ENCODE results near the gene LRRC37B.
"Not testable (repeated sequence)": the region's sequence is repeated elsewhere in the genome, so short reads cannot be mapped to it uniquely, and the experiment has no call there.

The LRRC37B gene

DNA sequence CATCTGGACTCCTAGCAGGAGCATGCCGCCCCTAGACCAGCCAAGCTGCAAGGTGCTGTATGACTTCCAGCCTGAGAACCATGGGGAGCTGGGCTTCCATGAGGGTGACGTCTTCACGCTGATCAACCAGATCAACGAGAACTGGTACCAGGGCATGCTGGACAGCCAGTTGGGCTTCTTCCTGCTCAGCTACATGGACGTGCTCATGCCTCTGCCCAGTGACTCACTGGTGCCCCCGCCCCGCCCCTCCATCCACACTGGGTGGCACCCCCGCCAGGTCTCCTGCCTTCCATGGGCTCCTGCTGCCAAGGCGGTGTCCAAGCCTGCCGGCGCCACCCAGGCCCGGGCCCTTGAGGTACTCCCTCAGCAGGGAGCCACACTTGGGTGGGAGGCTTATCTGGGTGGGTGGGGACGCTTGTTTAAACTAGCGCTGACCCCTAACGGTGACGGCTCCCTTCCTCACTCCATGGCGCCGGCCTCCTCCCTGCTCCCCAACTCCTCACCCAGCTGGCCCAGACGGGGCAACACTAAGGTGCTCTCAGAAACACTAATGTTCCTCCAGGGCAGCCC lies 34.2 kb downstream of the LRRC37B start:
- DNase-seq, result not testable (repeated sequence)

- DNase-seq, result not testable (repeated sequence)
These were observed 35.1 kb downstream of the LRRC37B start for GRCh38 chr17:32042266-32042665.

DNA sequence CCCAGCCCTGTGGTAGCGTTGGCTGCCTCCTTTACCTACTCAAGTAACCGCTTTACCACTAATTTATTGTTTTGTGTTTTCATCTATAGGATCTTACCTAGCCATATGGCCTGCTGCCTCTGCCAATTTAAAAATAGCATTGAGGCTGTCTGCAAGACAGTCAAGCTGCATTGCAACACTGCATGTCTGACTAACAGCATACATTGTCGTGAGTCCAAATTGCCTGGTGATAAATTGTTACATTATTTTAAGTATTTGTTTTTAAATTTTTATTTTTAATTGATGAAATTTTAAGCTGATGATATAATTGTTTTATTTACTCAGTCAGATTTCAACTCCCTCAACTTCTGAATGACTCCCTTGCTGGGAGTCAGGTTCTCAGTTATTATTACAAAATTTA lies 38.4 kb downstream of the LRRC37B start:
- not testable (repeated sequence) for DNase-seq

- DNase-seq, result not testable (repeated sequence)
These were observed 40.5 kb downstream of the LRRC37B start for GRCh38 chr17:32047663-32048062.

DNA sequence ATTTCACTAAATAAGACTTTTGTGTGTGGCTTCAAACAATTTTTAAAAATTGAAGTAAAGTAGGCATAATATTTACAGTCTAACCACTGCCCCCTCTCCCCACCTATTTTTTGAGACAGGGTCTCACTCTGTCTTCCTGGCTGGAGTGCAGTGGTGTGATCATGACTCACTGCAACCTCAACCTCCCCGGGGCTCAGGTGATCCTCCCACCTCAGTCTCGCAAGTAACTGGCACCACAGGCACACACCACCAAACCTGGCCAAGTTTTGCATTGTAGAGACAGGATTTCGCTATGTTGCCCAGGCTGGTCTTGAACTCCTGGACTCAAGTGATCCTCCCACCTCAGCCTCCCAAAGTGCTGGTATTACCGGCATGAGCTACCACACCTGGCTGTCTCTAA lies 47.8 kb downstream of the LRRC37B start:
- not testable (repeated sequence) for DNase-seq

DNA sequence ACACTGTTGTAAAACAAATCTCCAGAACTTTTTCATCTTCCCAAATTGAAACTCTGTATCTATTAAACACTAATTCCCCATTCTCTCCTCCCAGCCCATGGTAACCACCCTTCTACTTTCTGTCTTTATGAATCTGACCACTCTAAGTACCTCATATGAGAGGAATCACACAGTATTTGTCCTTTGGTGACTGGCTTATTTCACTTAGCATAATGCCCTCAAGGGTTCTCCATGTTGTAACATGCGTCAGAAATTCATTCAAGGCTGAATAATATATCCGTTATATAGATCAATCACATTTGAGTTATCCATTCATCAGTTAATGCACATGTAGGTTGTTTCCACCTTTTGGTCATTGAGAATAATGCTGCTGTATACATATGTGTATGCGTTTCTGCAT lies 48.2 kb downstream of the LRRC37B start:
- DNase-seq, result not testable (repeated sequence)

- DNase-seq, result not testable (repeated sequence)
These were observed 49.3 kb downstream of the LRRC37B start for GRCh38 chr17:32056500-32056899.

GRCh38 chr17:32057460-32058105 lies 50.4 kb downstream of the LRRC37B start:
- not testable (repeated sequence) for DNase-seq

GRCh38 chr17:32060695-32061094 lies 53.5 kb downstream of the LRRC37B start:
- not testable (repeated sequence) for DNase-seq

DNA sequence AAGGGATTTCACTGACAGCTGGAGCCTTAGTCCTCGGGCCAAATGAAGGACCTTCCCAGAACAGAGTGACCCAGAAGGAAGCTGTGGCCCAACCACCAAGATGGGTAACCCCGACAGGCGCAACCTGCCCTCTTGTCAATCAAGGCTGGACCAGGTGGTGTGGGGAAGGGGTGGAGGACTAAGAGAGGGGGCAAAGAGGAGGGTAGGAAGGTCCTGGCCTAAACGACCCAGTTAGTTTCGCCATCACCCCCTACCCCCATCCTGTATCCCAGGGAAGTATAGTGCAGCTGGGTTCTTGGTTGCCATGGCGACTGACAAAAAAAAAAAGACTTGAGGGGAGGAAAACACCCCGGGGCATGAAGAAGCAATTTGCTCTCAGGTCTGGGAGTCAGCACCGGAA lies 54.7 kb downstream of the LRRC37B start:
- not testable (repeated sequence) for DNase-seq

DNA sequence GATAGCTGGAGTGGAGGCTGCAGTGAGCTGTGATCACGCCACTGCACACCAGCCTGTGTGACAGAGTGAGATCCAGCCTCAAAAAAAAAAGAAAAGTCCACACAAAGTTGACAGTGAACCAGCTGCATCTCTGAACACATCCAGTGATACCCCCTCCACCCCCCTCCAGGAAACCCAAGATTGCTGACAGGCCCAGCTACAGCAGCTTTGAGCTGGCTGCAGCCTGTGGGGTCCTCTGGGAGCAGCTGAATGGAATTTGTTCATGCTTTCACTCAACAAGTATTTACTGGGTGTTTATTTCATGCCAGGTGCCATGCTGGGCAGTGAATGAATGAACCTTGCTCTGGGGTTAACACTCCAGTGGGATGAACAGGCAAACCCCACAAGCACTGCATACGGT lies 56.9 kb downstream of the LRRC37B start:
- DNase-seq, result not testable (repeated sequence)

DNA sequence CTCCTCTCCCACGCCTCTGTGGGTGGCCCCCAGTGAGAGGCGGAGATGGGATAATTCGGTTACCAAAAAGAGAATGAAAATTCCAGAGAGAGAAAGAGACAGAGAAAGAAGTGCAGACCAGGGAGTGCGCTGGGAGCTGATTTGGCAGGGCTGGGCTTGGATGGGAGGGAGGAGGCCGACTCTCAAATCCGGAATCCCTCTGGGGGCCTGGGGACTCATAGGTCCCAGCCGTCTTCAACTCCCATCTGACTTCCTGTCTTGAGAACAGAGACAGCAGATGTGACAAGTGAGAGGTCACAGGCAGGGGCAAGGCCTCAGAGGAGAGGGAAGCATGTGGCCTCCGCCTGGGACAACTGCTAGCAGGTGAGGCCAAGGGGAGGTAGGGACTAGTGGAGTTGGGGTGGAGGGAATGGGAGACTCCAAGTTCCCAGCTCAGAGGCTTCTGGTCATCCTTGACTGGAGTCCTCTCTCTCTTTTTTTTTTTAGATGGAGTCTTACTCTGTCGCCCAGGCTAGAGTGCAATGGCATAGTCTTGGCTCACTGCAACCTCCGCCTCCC lies 59.0 kb downstream of the LRRC37B start:
- not testable (repeated sequence) for DNase-seq

DNA sequence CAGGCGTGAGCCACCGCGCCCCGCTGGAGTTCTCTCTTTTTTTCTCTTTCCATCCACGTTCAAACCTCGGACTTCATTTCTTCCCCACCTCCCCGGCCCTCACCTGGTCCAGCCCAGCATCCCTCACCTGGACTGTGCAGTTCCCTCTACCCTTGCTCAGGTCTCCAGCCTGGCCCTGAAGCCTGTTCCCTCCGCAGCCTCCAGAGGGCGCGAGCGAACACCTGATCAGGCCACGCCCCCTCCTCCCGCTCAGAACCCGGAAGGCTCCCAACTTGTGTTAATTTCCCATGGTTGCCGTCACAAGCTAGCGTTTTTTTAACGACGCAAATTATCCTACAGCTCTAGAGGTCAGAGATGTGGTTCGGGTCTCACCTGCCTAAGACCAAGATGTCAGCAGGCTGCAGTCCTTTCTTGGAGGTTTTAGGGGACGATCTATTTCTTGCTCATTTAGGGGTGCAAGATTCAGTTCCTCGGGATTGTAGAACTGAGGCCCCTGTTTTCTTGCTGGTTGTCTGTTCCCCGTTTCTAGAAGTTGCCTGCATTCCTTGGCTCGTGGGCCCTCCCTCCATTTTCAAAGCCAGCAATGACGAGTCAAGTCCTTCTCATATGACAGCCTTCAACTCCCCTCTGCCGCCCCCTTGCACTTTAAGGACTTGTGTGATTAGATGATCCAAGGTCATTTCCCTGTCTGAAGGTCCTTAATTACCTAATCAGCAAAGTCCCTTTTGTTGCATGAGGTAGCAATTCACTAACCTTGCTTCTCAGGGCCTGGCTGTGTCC lies 59.9 kb downstream of the LRRC37B start:
- not testable (repeated sequence) for DNase-seq

DNA sequence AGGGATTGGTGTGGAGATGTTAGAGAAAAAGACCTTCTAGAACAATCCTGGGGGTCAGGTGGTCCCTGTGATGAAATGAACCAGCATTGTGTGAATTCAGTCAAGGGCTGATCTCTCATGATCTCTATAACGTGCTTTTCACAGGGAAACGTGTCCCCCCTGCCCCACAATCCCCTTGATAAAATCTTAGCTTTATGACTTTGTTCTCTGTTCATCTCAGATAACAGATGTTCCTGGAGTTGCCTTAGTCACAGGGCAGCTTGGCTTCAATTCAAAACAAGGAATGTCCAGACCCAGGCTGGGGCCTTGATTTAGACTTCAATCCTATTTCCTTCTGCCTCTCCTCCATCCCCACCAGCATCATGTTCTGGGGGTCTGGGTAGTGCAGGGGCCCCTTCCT lies 61.9 kb downstream of the LRRC37B start:
- not testable (repeated sequence) for DNase-seq

GRCh38 chr17:32071961-32072360 lies 64.8 kb downstream of the LRRC37B start:
- DNase-seq, result not testable (repeated sequence)

DNA sequence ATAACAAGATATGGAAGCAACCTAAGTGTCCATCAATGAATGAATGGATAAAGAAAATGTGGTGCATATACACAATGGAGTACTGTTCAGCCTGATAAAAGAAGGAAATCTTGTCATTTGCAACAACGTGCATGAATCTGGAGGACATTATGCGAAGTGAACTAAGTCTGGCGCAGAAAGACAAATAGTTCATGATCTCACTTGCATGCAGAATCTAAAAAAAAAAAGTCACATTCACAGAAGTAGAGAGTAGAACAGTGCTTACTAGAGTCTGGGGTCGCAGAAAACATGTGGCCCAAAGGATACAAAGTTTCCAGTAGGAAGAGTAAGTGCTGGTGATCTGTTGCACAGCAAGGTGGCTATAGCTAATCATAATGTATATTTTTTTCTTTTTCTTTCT lies 65.9 kb downstream of the LRRC37B start:
- not testable (repeated sequence) for DNase-seq

GRCh38 chr17:32079753-32080152 lies 72.6 kb downstream of the LRRC37B start:
- DNase-seq, result peak in 20 of 58 donors; percentile 3 to 47 (median 18)

DNA sequence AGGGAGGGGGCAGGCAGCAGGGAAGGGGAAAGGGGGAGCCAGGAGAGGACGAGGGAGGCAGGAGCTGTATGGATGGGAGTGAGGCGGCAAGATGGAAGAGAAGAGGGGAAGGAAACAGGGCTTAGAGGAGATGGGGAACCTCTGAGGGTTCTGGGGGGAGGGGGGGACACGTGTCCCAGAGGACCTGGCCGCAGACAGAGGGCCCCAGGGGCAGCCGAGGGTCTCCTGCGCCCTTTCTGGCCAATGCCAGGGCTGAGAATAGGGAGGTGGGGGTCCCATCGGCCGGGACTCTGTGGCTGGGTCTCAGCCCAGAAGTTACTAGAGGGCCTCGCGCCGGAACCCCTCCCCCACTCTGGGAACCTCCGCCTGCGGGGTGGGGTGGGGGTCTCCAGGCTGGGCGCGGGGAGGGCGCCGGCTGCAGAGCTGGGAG lies 76.4 kb downstream of the LRRC37B start:
- DNase-seq, result peak in 9 of 58 donors; percentile 5 to 18 (median 14)

- DNase-seq, result peak in 35 of 58 donors; percentile 8 to 76 (median 37)
These were observed 77.1 kb downstream of the LRRC37B start for GRCh38 chr17:32084003-32084941.

Data from anterior cingulate cortex (tissue), 58 donors.